Retina (tissue), 1 donor: ENCODE results near the gene IL21R.
"Not testable (repeated sequence)": the region's sequence is repeated elsewhere in the genome, so short reads cannot be mapped to it uniquely, and the experiment has no call there.

Experiments
- DNase-seq: peaks from one replicate; pipeline ENCODE4 v3.0.0-alpha.2; 2016

The IL21R gene

GRCh38 chr16:27448532-27449433, 46.8 kb downstream of the IL21R start:
- no peak for DNase-seq

DNA sequence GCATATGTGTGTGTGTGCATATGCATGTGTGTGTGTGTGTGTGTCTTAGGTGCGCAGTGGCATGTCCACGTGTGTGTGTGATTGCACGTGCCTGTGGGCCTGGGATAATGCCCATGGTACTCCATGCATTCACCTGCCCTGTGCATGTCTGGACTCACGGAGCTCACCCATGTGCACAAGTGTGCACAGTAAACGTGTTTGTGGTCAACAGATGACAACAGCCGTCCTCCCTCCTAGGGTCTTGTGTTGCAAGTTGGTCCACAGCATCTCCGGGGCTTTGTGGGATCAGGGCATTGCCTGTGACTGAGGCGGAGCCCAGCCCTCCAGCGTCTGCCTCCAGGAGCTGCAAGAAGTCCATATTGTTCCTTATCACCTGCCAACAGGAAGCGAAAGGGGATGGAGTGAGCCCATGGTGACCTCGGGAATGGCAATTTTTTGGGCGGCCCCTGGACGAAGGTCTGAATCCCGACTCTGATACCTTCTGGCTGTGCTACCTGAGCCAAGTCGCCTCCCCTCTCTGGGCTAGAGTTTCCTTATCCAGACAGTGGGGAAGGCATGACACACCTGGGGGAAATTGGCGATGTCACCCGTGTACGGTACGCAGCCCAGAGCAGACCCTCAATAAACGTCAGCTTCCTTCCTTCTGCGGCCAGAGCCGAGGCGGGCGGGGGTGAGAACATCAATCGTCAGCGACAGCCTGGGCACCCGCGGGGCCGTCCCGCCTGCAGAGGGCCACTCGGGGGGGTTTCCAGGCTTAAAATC, 47.6 kb downstream of the IL21R start:
- no peak for DNase-seq

GRCh38 chr16:27450196-27450549, 48.2 kb downstream of the IL21R start:
- no peak for DNase-seq

DNA sequence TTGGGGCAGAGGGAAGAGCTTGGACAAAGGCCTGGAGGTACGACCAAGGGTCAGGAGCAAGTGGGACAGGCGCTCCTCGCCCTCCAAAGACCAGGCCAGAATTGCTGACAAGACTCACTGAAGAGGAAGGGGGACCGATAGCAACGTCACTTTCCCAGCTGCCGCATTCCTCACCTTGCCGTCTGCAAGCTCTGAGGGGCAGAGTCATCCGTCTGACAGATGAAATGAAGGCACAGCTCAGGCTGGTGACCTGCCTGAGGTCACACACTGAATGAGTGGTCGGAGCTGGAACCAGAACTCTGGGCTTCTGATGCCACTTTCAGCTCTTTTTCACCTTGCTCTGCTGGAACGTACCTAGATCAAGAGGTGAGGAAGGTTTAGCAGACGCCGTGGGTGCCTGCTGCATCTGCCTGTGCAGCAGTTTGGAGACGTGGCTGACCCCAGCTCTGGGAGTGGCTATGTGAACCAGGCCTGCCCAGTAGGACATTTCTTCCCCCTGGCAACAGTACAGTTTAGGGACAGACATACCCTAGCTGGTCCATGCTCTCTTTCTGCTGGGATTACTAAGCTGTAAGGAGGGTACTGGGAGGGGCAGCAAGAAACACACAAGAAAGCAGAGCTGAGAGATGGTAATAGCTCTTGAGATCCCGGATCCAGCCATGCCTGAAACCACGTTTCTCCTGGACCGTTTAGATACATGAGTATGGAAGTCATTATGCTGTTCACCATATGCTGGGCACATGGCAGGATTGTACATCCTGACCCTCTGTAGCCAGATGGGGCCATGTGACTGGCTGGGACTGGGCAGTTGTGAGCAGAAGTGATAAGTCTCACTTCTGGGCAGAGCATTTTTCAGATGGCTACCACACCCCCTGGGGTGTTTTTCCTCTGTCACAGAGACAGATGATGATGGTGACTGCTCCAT, 50.9 kb downstream of the IL21R start:
- no peak for DNase-seq

GRCh38 chr16:27453494-27453825, 51.5 kb downstream of the IL21R start:
- DNase-seq = no peak

GRCh38 chr16:27455700-27456099, 53.7 kb downstream of the IL21R start:
- no peak for DNase-seq

DNA sequence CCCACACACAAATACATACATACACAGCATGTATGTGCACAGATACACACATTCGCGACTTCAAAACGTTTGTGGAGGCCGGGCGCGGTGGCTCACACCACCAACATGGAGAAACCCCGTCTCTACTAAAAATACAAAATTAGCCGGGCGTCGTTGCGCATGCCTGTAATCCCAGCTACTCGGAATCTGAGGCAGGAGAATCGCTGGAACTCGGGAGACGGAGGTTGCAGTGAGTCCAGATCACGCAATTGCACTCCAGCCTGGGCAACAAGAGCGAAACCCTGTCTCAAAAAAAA, 55.6 kb downstream of the IL21R start:
- DNase-seq = not testable (repeated sequence)

DNA sequence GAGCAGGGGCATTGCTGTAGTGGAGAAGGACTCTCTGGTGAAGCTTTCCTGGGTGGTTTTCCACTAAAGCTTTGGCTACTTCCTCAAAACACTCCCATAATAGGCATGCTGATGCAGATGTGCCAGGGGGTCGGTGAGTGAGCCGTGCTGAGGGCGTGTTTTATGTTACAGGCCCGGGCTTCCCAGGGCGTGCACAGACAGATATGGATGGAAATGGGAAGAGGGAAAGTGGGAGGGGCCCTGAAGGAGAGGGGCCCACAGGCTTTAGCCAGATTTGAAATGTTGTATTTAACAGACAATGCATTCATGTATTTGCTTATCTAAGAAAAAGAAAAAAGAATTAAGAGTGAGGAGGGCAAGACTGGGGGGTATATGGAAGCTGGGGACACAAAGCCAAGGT, 56.3 kb downstream of the IL21R start:
- no peak for DNase-seq

DNA sequence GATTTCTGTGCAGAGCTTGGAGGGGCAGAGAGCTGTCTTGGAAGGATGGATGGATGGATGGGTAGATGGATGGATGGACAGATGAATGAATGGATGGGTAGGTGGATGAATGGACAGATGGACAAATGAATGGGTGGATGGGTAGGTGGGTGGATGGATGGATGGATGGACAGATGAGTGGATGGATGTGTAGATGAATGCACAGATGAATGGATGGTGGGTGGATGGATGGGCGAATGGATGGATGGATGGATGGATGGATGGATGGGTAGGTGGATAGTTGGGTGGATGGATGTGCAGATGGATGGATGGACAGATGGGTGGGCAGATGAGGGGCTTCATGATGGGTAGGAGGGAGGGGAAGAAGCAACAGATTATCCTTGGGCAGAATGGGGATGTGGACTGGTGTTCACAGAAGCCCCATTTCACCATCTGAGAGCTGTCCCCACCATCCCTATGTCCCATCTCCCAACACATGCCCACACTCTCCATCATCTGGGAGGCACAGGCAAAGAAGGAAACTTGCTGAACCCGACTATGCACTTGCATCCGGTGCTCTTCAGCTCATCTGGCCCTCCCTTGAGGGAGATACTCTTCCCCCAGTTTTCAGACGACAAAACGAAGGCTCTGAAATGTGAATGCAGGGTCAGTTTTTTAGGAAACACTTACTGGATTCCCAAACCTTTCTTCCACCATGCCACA, 57.2 kb downstream of the IL21R start:
- DNase-seq = no peak

DNA sequence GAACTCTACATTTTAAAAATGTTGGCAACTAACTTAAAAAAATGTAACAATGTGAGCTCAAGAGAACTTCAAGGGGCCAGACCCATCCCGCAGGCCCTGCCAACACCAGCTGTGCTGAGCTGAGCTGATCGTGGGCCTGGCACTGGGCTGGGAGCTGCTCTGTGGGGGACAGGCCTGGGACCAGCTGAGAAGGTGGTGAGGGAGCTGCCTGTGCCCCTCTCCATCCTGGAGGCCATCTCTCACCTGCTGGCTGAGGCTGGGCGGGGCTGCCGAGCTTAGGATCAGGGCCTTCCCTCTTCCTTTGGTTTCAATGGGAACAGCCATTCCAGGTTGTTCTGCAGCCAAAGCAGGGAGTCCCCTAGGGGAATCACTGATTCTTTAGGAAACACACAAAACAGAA, 58.2 kb downstream of the IL21R start:
- no peak for DNase-seq

GRCh38 chr16:27460663-27461482, 58.9 kb downstream of the IL21R start:
- DNase-seq = no peak

GRCh38 chr16:27461483-27462171, 59.7 kb downstream of the IL21R start:
- no peak for DNase-seq

DNA sequence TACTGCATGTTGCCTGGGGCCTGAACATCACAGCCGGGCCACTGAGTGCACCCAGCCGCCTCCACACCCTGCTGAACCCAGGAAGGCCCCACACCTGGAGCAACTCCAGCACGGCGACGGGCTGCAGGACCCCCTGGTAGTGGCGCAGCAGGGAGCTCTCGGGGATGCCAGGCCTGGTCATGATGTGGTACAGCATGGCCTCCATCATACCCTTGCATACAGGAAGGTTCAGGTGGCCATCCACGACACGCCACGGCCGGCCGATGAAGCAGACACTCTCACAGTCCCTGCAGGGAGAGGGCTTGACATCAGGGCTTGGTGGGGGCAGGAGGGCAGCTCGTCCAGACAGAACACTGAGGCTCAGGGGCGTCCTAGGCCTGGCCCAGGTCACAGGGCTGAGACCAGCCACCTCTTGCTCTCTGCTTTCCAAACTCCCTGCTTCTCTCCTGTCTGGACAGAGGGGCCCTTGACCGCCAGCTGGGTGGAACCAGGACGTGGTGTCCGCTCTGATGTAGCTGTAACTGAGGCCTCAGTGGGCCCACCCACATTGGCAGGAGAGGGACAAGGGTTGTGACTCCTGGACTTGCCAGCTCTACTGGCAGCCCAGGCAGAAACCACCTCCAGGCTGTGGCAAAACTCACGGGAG, 60.3 kb downstream of the IL21R start:
- no peak for DNase-seq

DNA sequence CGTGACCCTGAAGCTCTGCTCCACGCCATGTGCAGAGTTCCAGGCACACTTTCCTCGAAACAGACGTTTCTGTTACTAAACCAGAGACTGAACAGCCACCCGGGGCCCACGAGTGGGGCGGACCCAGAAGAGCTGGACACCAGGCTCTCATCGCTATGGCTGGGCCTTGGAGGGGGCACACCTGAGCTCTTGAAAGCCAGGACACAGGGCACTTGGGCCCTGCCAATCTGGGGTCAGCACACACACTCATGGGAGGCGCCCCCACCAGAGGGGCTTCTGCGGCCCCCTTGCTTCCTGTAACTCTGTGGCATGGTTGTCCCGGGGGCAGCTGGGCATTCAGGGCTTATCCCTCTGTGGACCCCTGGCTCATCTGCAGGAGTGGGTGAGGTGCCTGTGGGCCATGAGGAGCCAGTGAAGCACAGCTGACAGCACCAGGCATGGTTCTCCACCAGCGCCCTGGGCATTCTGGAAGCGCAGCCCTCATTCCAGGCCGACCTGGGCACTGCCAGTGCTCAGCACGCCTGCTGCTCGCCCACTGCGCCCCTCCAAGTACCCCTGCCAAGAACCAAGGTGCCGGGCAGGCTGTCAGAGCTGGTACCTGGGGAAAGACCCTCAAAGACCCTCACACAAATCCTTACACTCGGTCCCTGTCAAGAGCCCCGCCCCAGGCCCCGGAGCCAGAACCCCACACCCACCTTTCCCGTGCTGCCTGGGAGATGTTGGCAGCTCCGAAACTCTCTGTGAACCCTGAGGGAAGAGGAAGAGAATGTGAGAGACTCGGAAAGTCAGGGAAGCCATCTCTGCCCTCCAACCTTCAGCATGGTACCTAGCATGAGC, 61.1 kb downstream of the IL21R start:
- DNase-seq = no peak

DNA sequence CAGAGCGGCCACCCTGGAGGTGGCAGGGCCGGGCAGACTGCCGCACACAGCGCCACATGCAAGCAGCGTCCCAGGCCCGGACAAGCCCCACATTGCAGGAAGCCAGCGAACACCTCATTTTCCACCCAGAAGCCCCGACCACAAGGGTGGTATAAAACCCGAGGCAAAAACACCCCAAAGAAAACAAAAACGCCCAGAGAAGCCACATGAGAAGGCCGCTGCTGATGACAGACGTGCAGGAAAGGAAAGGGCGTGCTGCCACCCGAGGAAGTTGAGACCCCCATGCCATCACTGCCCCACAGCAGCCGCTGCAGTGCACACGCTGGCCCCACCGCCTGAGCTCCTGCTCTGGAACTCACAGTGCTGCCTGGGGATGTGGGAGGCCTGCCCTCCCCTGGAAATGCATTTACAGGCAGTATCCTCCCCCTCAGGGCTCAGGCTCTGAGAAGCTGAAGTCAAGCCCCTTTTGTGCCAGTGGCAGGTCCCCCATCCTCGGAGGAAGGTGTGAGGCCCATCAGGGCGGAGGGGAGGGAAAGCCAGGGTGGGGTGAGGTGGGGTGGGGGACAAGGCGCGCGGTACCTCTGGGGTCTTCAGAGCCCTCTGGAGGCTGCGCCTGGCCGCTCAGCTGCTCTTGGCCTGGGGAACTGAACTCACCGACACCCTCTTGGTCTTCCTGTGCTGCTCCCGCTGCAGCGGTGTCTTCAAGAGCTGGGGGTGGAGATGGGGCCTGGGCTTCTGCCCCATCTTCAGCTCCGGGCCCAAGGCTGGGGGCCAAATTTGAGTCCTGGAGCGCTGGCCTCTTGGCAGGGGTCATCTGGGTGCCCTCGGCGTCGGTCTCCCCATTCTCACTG, 62.0 kb downstream of the IL21R start:
- DNase-seq = no peak

DNA sequence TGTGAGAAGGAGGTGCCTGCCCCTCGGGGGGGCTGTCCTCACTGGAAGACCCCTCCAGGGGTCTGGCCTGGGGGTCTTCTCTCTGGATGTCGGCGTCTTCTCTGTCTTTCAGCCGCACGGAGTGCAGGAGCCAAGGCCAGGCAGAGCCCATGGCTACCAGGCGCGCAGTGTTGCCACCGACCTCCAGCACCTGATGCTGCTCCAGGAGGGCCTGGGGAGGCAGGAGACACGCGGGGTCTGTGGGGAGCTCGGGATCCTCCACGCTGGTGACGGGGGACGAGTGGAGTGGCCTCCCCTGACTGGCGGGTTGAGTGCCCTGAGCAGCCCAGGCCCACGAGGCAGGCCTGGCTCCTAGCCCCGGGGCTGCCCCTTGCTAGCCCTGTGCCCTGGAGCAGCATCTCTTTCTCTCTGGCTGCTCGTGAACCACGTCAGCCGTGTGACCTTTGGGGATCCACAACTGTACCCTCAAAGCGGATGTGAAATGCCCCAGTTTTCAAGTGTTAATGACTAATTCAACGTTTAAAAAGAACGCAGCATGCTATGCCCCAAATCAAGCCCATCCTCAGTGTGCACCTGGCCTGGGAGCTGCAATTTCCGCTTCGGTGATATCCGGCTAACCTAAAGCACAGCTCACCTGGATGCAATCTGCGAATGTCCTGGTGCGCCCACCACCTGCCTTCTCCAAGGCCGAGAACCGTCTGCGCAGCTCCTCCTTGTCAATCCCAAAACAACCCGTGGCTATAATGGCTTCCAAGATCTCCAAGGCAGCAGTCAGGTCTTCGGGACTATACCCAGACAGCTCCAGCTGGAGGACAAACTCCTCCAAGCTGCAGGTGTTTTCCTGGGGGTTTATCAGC, 62.9 kb downstream of the IL21R start:
- no peak for DNase-seq

- no peak for DNase-seq
These were observed 63.5 kb downstream of the IL21R start for GRCh38 chr16:27465483-27465879.
